Ishikawa (cell line): ENCODE results near the gene DISP3.

Source experiments
- CEBPB ChIP-seq: IDR thresholded peaks from 2 replicates; pipeline ENCODE4 v1.6.1; 2012
- CREB1 ChIP-seq: IDR thresholded peaks from 2 replicates; pipeline ENCODE4 v1.6.1; 2012; ENCODE audit warnings: low read depth
- EGR1 ChIP-seq: IDR thresholded peaks from 2 replicates; pipeline ENCODE4 v1.6.1; 2012
- EP300 ChIP-seq: IDR thresholded peaks from 2 replicates; pipeline ENCODE4 v1.6.1; 2012; ENCODE audit warnings: borderline replicate concordance
- FOXM1 ChIP-seq: IDR thresholded peaks from 2 replicates; pipeline ENCODE4 v1.6.1; 2012; ENCODE audit warnings: low read depth, borderline replicate concordance
- NFIC ChIP-seq: IDR thresholded peaks from 2 replicates; pipeline ENCODE4 v1.6.1; 2012
- RAD21 ChIP-seq: IDR thresholded peaks from 2 replicates; pipeline ENCODE4 v1.6.1; 2012; ENCODE audit warnings: low read depth
- TAF1 ChIP-seq: IDR thresholded peaks from 2 replicates; pipeline ENCODE4 v1.6.1; 2012; ENCODE audit warnings: low read depth, mild to moderate bottlenecking
- TCF12 ChIP-seq: IDR thresholded peaks from 2 replicates; pipeline ENCODE4 v1.6.1; 2012; ENCODE audit warnings: low read depth
- TEAD4 ChIP-seq: IDR thresholded peaks from 2 replicates; pipeline ENCODE4 v1.6.1; 2012
- USF1 ChIP-seq: IDR thresholded peaks from 2 replicates; pipeline ENCODE4 v1.6.1; 2012
- YY1 ChIP-seq: IDR thresholded peaks from 2 replicates; pipeline ENCODE4 v1.6.1; 2012; ENCODE audit warnings: low read depth
- ZBTB7A ChIP-seq: IDR thresholded peaks from 2 replicates; pipeline ENCODE4 v1.6.1; 2012; ENCODE audit warnings: low read depth
- TF ChIP-seq, protein P1 (sequence below): IDR thresholded peaks from 2 replicates; pipeline ENCODE4 v1.6.1; 2012
- TF ChIP-seq, protein P2 (sequence below): IDR thresholded peaks from 2 replicates; pipeline ENCODE4 v1.6.1; 2012; ENCODE audit warnings: low read depth, mild to moderate bottlenecking

DISP3 gene

GRCh38 chr1:11486231-11487009, 7.5 kb downstream of the DISP3 start:
- TF ChIP-seq NFIC: no peak
- TF ChIP-seq CREB1: no peak
- no peak for TF ChIP-seq YY1
- TF ChIP-seq, protein P1, sequence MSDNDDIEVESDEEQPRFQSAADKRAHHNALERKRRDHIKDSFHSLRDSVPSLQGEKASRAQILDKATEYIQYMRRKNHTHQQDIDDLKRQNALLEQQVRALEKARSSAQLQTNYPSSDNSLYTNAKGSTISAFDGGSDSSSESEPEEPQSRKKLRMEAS: no peak
- TF ChIP-seq TEAD4: no peak
- no peak for TF ChIP-seq USF1
- TF ChIP-seq, protein P2, sequence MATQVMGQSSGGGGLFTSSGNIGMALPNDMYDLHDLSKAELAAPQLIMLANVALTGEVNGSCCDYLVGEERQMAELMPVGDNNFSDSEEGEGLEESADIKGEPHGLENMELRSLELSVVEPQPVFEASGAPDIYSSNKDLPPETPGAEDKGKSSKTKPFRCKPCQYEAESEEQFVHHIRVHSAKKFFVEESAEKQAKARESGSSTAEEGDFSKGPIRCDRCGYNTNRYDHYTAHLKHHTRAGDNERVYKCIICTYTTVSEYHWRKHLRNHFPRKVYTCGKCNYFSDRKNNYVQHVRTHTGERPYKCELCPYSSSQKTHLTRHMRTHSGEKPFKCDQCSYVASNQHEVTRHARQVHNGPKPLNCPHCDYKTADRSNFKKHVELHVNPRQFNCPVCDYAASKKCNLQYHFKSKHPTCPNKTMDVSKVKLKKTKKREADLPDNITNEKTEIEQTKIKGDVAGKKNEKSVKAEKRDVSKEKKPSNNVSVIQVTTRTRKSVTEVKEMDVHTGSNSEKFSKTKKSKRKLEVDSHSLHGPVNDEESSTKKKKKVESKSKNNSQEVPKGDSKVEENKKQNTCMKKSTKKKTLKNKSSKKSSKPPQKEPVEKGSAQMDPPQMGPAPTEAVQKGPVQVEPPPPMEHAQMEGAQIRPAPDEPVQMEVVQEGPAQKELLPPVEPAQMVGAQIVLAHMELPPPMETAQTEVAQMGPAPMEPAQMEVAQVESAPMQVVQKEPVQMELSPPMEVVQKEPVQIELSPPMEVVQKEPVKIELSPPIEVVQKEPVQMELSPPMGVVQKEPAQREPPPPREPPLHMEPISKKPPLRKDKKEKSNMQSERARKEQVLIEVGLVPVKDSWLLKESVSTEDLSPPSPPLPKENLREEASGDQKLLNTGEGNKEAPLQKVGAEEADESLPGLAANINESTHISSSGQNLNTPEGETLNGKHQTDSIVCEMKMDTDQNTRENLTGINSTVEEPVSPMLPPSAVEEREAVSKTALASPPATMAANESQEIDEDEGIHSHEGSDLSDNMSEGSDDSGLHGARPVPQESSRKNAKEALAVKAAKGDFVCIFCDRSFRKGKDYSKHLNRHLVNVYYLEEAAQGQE: no peak
- TF ChIP-seq RAD21: no peak

DNA sequence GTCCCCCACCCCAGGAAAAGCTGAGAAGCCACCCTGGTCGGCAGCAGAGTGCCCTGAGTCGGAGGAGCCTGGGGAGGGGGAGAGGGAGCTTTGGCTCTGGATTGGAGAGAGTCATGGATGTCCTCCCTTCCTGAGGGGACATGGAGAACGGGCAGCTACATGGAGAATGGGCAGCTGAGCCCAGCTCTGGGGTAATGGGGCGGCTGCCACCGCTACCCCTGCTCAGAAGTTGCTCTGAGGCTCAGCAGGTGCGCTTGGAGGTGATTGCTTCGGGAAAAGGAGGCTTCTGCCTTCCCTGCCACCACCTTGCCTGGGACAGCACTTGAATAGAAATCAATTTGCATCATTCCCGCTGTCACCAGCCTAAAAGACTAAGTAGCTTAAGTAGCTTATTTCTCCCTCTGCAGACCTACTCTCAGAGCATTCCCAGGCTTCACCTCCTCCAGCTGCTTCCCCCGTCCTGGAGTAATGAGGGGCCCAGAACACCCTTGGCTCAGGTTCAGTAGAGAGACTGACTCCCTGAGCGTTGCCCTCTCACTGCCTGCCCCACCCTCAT, 8.3 kb downstream of the DISP3 start:
- TF ChIP-seq ZBTB7A: no peak
- no peak for TF ChIP-seq YY1
- TF ChIP-seq RAD21: no peak
- TF ChIP-seq TCF12: no peak
- no peak for TF ChIP-seq USF1
- TF ChIP-seq FOXM1: no peak
- TF ChIP-seq, protein P1: no peak
- TF ChIP-seq EGR1: no peak
- TF ChIP-seq EP300: no peak
- TF ChIP-seq CEBPB: no peak
- TF ChIP-seq TAF1: no peak
- no peak for TF ChIP-seq NFIC
- TF ChIP-seq, protein P2: no peak
- no peak for TF ChIP-seq CREB1
- no peak for TF ChIP-seq TEAD4

DNA sequence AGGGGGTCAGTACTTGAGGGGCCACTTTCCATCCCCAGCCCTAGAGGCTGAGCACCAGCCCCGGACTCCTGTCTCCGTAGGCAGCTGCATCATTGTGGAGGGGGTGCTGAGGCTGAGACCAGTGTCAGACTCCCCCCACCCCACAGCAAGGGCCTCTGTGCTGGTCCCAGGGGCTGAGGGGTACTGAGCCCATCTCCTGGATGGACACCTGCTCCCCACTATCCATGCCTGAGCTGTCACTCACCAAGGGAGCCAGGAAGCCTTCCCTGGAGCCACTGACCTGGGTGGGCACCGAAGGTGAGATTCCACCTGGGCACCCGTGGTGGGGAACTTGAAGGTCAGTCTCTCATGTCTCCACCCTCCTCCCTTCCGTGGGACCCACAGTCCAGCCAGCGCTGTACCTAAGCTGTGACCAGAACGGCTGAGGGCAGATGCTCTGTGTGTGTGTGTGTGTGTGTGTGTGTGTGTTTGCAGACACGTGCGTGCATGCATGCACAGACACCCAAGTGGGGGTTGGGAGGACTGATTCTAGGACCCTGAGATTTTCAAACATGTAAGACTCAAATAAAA, 9.3 kb downstream of the DISP3 start:
- TF ChIP-seq TEAD4 (no peak), USF1 (no peak), ZBTB7A (no peak), YY1 (no peak), TCF12 (no peak), NFIC (no peak), EGR1 (no peak), CEBPB (no peak), RAD21 (no peak), CREB1 (no peak), EP300 (no peak), FOXM1 (no peak)
- TF ChIP-seq, protein P1: no peak
- TF ChIP-seq, protein P2: no peak
